Breast epithelium (tissue), 4 donors: Measurements from ENCODE around the gene TAAR9. TPM values are rescaled to one million over a fixed set of nuclear protein-coding genes. Genes with fewer than 3 reads are reported as not detected.
"Not testable (repeated sequence)": the region's sequence is repeated elsewhere in the genome, so short reads cannot be mapped to it uniquely, and the experiment has no call there.

ENCODE experiments used
- DNase-seq, 2 donors: peaks; one replicate each; pipeline ENCODE4 v3.0.0-alpha.2; 2019; ENCODE audit warnings: low spot score in 2 of 2
- H3K27ac ChIP-seq, 2 donors: fragments of 200-600 bp; sonication (generic) in 1 of 2; one replicate each; pipeline ENCODE4 v1.5.1; 2016 to 2019; ENCODE audit warnings: mild to moderate bottlenecking in 1 of 2
- H3K27me3 ChIP-seq, 2 donors: fragments of 200-600 bp; sonication (generic) in 1 of 2; one replicate each; pipeline versions ENCODE4 v1.5.1 to v1.6.0; 2017 to 2019; ENCODE audit warnings: control low read depth in 1 of 2, mild to moderate bottlenecking in 1 of 2
- H3K36me3 ChIP-seq: fragments of 200-600 bp; one replicate; pipeline ENCODE4 v1.5.1; 2019
- H3K4me1 ChIP-seq, 2 donors: fragments of 200-600 bp; sonication (generic); one replicate each; pipeline ENCODE4 v1.5.1; 2016 to 2019; ENCODE audit warnings: control low read depth in 1 of 2
- H3K4me3 ChIP-seq, 3 donors: fragments of 200-600 bp; sonication (generic); 1 replicate in 2 of 3; 2 replicates in 1 of 3; pipeline ENCODE4 v1.5.1; 2016 to 2019; ENCODE audit warnings: mild to moderate bottlenecking in 3 of 3, moderate library complexity in 2 of 3
- H3K9me3 ChIP-seq, 2 donors: fragments of 200-600 bp; sonication (generic) in 1 of 2; one replicate each; pipeline ENCODE4 v1.5.1; 2016 to 2019; ENCODE audit warnings: control low read depth in 1 of 2
- POLR2A ChIP-seq: fragments of 450-650 bp; IDR thresholded peaks from one replicate; pipeline ENCODE4 v1.6.1; 2016; ENCODE audit warnings: antibody characterized with exemption, mild to moderate bottlenecking, moderate library complexity
- POLR2AphosphoS5 ChIP-seq, 3 donors: sonication (generic); formaldehyde crosslinking; IDR thresholded peaks; one replicate each; pipeline ENCODE4 v1.6.1; 2017; ENCODE audit warnings: antibody characterized with exemption in 3 of 3
- intact Hi-C: fragments of 100-400 bp; cut with DNase I; formaldehyde crosslinking; loops from one replicate; pipeline ENCODE4 v1.15.1; 2023; ENCODE audit warnings: low total_unique reads
- total RNA-seq, 3 donors: library from RNA; depleted of rRNA; stranded (reverse); fragments of >200 nt; gene quantifications; one replicate each; pipeline ENCODE4 v1.1.0, GENCODE V29; 2016
- TF ChIP-seq, protein P1 (sequence below), 3 donors: fragments of 450-650 bp; IDR thresholded peaks; one replicate each; pipeline ENCODE4 v1.5.1; 2016 to 2017; ENCODE audit warnings: antibody characterized with exemption in 3 of 3, mild to moderate bottlenecking in 3 of 3, moderate library complexity in 3 of 3

The TAAR9 gene
- total RNA-seq, 3 donors from 2014 or later, result not detected

DNA sequence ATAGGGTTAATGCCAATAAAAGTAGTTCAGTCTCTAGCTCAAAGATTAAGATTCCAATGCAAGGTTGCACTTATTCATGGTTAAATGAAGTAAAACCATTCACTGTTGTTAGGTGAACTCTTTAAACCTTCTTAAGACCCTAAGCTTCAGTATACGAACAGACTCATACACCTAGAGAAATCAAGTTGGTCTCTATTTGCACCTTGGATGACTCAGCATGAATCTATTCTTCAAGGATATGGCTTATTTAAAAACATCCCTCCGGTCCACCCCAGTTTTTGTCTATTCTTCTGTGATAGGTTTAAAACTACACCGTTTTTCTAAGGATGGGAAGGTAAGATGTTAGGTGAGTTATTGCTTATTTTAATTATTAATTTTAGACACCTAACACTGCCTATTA, 932 bp upstream of the TAAR9 start:
- Histone ChIP-seq H3K4me3 (no peak overlapping the region), H3K36me3 (no peaks in the 10 kb centered on the region), H3K27ac (no peak overlapping the region), H3K9me3 (no peaks in the 10 kb centered on the region), H3K27me3 (no peaks in the 10 kb centered on the region), H3K4me1 (no peaks in the 10 kb centered on the region)
- TF ChIP-seq POLR2A, result no peak
- TF ChIP-seq, protein P1, sequence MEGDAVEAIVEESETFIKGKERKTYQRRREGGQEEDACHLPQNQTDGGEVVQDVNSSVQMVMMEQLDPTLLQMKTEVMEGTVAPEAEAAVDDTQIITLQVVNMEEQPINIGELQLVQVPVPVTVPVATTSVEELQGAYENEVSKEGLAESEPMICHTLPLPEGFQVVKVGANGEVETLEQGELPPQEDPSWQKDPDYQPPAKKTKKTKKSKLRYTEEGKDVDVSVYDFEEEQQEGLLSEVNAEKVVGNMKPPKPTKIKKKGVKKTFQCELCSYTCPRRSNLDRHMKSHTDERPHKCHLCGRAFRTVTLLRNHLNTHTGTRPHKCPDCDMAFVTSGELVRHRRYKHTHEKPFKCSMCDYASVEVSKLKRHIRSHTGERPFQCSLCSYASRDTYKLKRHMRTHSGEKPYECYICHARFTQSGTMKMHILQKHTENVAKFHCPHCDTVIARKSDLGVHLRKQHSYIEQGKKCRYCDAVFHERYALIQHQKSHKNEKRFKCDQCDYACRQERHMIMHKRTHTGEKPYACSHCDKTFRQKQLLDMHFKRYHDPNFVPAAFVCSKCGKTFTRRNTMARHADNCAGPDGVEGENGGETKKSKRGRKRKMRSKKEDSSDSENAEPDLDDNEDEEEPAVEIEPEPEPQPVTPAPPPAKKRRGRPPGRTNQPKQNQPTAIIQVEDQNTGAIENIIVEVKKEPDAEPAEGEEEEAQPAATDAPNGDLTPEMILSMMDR (IDR thresholded peaks at IDR 0.05), result no peak
- TF ChIP-seq POLR2AphosphoS5 (IDR thresholded peaks at IDR 0.05), result no peak
- DNase-seq, result no peak
- intact Hi-C loops, result loop anchor here (5.0 kb wide), 1 partner anchor 910 kb away; no protein-coding TSS in a partner anchor

DNA sequence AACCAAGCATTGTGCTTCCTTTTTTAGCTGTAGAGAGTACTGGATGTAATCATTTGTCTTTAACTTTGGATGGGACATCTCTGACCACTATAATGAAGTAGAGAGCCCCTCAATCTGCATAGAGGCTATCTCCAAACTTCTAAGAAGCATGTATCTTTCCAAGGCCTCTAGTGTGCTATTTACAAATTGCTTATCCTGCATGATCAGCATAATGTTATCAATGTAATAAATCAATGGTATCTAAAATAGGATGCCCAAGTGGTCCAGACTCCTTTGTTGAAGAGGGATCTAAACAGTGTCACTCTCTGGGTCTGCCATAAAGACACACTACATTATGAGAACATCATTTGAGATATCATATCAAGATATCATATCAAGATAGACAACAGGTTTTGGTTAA, 6.7 kb downstream of the TAAR9 start:
- no peak overlapping the region for H3K4me3 ChIP-seq
- no peak for DNase-seq
- no peaks in the 10 kb centered on the region for H3K9me3 ChIP-seq
- intact Hi-C loops, result no loop called here
- H3K27ac ChIP-seq, result no peak overlapping the region
- no peaks in the 10 kb centered on the region for H3K4me1 ChIP-seq
- H3K36me3 ChIP-seq, result no peaks in the 10 kb centered on the region
- TF ChIP-seq POLR2A, result no peak
- TF ChIP-seq, protein P1 (IDR thresholded peaks at IDR 0.05), result no peak
- no peak for TF ChIP-seq POLR2AphosphoS5 (IDR thresholded peaks at IDR 0.05)
- H3K27me3 ChIP-seq, result no peaks in the 10 kb centered on the region

DNA sequence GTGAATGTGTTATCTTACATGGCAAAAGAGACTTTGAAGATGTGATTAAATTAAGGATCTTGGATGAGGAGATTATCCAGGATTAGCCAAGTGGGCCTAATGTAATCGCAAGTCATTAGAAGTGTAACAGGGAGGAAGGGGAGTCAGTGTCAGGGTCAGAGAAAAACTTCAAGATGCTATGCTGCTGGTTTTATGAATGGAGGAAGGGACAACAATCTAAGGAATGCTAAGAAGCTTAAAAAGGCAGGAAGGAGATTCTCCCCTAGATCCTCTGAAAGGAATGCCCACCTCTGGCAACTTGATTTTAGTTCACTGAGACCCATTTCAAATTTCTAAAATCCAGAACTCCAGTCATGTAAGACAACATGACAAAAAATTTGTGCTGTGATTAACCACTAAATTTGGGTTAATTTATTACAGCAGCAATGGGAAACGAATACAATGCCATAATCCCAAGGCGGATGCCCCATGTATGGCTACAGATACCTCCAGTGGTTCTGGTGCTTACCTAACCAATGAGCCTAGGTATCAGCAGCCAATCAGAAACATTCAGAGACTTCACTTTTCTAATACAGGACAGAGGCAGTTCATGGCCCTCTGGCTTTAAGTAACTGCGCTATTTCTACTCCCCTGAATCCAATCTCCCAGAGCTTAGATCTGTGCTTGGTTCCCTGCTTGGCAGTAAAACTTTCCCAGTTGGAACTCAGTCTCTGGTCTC, 10.8 kb downstream of the TAAR9 start:
- no peaks in the 10 kb centered on the region for H3K9me3 ChIP-seq
- no peak overlapping the region for H3K4me3 ChIP-seq
- TF ChIP-seq POLR2AphosphoS5 (IDR thresholded peaks at IDR 0.05), result no peak
- TF ChIP-seq, protein P1 (IDR thresholded peaks at IDR 0.05), result no peak
- TF ChIP-seq POLR2A, result no peak
- intact Hi-C loops, result no loop called here
- DNase-seq, result no peak
- H3K4me1 ChIP-seq, result no peaks in the 10 kb centered on the region
- H3K27me3 ChIP-seq, result no peaks in the 10 kb centered on the region
- no peaks in the 10 kb centered on the region for H3K36me3 ChIP-seq
- no peak overlapping the region for H3K27ac ChIP-seq

DNA sequence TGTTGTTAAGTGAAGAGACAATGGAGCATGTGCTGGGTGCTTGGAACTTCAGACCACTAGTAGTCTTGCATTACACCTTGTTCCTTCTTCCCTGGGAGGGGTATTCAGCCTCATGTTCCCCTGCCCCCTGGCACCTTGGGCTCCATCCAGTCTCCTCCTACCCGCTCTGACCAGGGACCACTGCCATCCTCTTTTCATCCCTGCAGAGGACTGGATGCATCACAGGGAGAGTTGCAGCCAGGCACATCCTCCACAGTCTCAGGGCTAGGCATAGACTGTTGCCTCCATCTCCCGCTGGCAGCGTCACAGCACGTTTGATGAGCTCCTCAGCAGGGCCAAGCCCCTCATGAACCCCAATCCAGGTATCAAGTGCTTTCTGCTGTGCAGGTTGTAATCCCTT, 13.1 kb downstream of the TAAR9 start:
- Histone ChIP-seq H3K27ac (no peak overlapping the region), H3K27me3 (no peaks in the 10 kb centered on the region), H3K4me1 (no peaks in the 10 kb centered on the region), H3K36me3 (no peaks in the 10 kb centered on the region), H3K4me3 (no peak overlapping the region), H3K9me3 (no peaks in the 10 kb centered on the region)
- intact Hi-C loops, result no loop called here
- TF ChIP-seq POLR2AphosphoS5 (IDR thresholded peaks at IDR 0.05) (no peak), POLR2A (no peak)
- TF ChIP-seq, protein P1 (IDR thresholded peaks at IDR 0.05), result no peak
- DNase-seq, result no peak

DNA sequence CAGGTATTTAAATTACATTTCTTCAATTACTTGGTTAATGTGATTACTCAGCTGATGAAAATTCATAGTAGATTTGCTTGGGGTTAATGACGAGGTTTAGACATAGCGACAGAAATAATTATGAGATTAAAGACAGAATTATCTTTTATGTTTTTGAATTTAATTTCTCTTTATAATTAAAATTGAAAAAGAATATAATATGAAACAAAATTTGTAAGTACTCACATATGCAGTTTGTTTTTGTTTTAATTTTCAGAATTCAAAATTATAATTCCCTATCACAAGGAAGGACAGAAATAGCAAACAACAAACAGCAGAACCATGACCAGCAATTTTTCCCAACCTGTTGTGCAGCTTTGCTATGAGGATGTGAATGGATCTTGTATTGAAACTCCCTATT, 14.3 kb downstream of the TAAR9 start, which contains the start of gene TAAR8:
Gene TAAR8 (plus strand): TSS at position 301 of the 400 bp plus-strand sequence. CDS start 21 bp downstream, at position 322.
- Histone ChIP-seq H3K4me3 (no peak within 1 kb of the TSS), H3K27ac (no peak within 1 kb of the TSS), H3K9me3 (no peaks in the 10 kb centered on the region), H3K36me3 (no peaks in the 10 kb centered on the region), H3K27me3 (no peaks in the 10 kb centered on the region), H3K4me1 (no peaks in the 10 kb centered on the region)
- no peak for DNase-seq
- TF ChIP-seq POLR2A, result no peak
- intact Hi-C loops, result no loop called here

DNA sequence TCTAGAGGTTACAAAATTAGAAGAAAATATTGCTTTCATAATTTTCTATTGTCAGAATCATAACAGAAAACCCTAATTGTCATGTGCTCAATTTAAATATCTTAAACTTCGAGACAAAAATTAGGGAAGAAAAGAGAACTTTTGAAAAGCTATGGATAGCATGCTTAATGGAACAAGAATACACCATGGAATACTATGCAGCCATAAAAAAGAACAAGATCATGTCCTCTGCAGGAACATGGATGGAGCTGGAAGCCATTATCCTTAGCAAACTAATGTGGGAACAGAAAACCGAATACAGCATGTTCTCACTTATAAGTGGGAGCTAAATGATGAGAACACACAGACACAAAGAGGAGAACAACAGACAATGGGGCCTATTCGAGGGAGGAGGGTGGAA, 22.0 kb downstream of the TAAR9 start:
- H3K4me3 ChIP-seq, H3K27ac ChIP-seq, H3K36me3 ChIP-seq: not testable (repeated sequence)

More for the DNA sequence above, 22.0 kb downstream of the TAAR9 start:
- H3K4me1 ChIP-seq, DNase-seq, H3K9me3 ChIP-seq, intact Hi-C loops, H3K27me3 ChIP-seq: not testable (repeated sequence)
